H1 (cell line): Measurements from ENCODE around the gene PRSS21. TPM values are rescaled to one million over a fixed set of nuclear protein-coding genes. Genes with fewer than 3 reads are reported as not detected.

Source experiments
- CTCF ChIA-PET: fragments of 300-600 bp; sonication (Branson Sonifier 250); formaldehyde crosslinking; loops from one replicate; lab custom pipeline; 2021; ENCODE audit not compliant: partially characterized antibody; lab: Charles Lee
- POLR2A ChIA-PET: fragments of 300-600 bp; sonication (Branson Sonifier 250); formaldehyde crosslinking; loops from one replicate; lab custom pipeline; 2021; ENCODE audit warnings: inconsistent platforms; ENCODE audit not compliant: partially characterized antibody; lab: Charles Lee
- DNase-seq, 2 experiments: peaks; one replicate each; pipeline versions ENCODE4 v3.0.0 to v3.0.0-alpha.2; 2010 to 2022; ENCODE audit warnings: low spot score in 2 of 2, low read depth in 1 of 2, mixed read lengths in 1 of 2
- FAIRE-seq: peaks from 2 replicates; lab custom pipeline; 2011; peaks lifted over from hg19 to GRCh38; lab: Jason Lieb, UNC
- H2AFZ ChIP-seq: 2 replicates; pipeline ENCODE4 v1.8.1; 2012; ENCODE audit warnings: low read length, inconsistent platforms
- H2AK5ac ChIP-seq: 2 replicates; pipeline ENCODE4 v1.6.1; 2013; ENCODE audit warnings: low read depth, low read length
- H2BK120ac ChIP-seq: replicated peaks from 2 replicates; pipeline ENCODE3; 2013; ENCODE audit warnings: low read depth, low read length, inconsistent platforms
- H2BK12ac ChIP-seq: 2 replicates; pipeline ENCODE4 v1.6.1; 2013; ENCODE audit warnings: low read depth, low read length
- H2BK15ac ChIP-seq: 2 replicates; pipeline ENCODE4 v1.6.1; 2013; ENCODE audit warnings: low read length
- H2BK20ac ChIP-seq: 2 replicates; pipeline ENCODE4 v1.6.1; 2013; ENCODE audit warnings: low read length
- H2BK5ac ChIP-seq: 2 replicates; pipeline ENCODE4 v1.6.1; 2013; ENCODE audit warnings: low read depth, low read length
- H3K14ac ChIP-seq: 2 replicates; pipeline ENCODE4 v1.6.1; 2013; ENCODE audit warnings: inconsistent platforms; ENCODE audit not compliant: insufficient read length
- H3K18ac ChIP-seq: 2 replicates; pipeline ENCODE4 v1.6.1; 2013; ENCODE audit warnings: low read length; ENCODE audit errors: extremely low read depth
- H3K23ac ChIP-seq: 2 replicates; pipeline ENCODE4 v1.6.1; 2013; ENCODE audit warnings: inconsistent platforms; ENCODE audit not compliant: insufficient read length
- H3K23me2 ChIP-seq: 2 replicates; pipeline ENCODE4 v1.6.1; 2013; ENCODE audit warnings: low read depth, low read length
- H3K27ac ChIP-seq: 2 replicates; pipeline ENCODE4 v1.6.1; 2011; ENCODE audit warnings: low read depth, low read length, inconsistent platforms
- H3K27me3 ChIP-seq, 4 experiments: replicated peaks in 1 of 4; 1 replicate in 1 of 4; 2 replicates in 3 of 4; pipeline versions ENCODE4 v1.6.1 to v1.8.1; 2011 to 2013; ENCODE audit warnings: low read length in 3 of 4, mild to moderate bottlenecking in 3 of 4, inconsistent platforms in 2 of 4, mixed read lengths in 2 of 4, moderate library complexity in 1 of 4; ENCODE audit not compliant: control insufficient read depth in 3 of 4, insufficient read depth in 3 of 4; ENCODE audit errors: extremely low read depth in 1 of 4
- H3K36me3 ChIP-seq, 4 experiments: 2 replicates each; pipeline versions ENCODE4 v1.6.1 to v1.8.1; 2011 to 2013; ENCODE audit warnings: mild to moderate bottlenecking in 4 of 4, low read length in 3 of 4, moderate library complexity in 2 of 4, control low read depth in 1 of 4, inconsistent platforms in 1 of 4; ENCODE audit not compliant: insufficient read depth in 4 of 4, control insufficient read depth in 2 of 4
- H3K4ac ChIP-seq: replicated peaks from 2 replicates; pipeline ENCODE3; 2013; ENCODE audit warnings: low read length, low read depth, mixed read lengths, inconsistent platforms; ENCODE audit not compliant: insufficient read length
- H3K4me1 ChIP-seq, 4 experiments: replicated peaks in 1 of 4; 1 replicate in 1 of 4; 2 replicates in 3 of 4; pipeline versions ENCODE4 v1.6.1 to v1.8.1; 2011 to 2013; ENCODE audit warnings: low read length in 3 of 4, inconsistent platforms in 2 of 4, mixed read lengths in 1 of 4; ENCODE audit not compliant: insufficient read depth in 4 of 4, control insufficient read depth in 3 of 4
- H3K4me2 ChIP-seq, 2 experiments: 2 replicates each; pipeline versions ENCODE4 v1.6.1 to v1.8.1; 2011 to 2013; ENCODE audit warnings: low read depth in 2 of 2, low read length in 2 of 2, control low read depth in 1 of 2, inconsistent platforms in 1 of 2, mild to moderate bottlenecking in 1 of 2; ENCODE audit not compliant: insufficient read depth in 1 of 2
- H3K4me3 ChIP-seq, 4 experiments: fragments of 200-600, 300-600 bp in 1 of 4; sonication (generic), shearing (Covaris generic), sonication (Bioruptor Twin) in 1 of 4; 2 replicates each; pipeline versions ENCODE4 v1.5.1 to v1.8.1; 2011 to 2016; ENCODE audit warnings: low read length in 4 of 4, low read depth in 3 of 4, control low read depth in 2 of 4, inconsistent platforms in 2 of 4, mild to moderate bottlenecking in 2 of 4, mixed read lengths in 1 of 4, moderate library complexity in 1 of 4; ENCODE audit not compliant: insufficient read depth in 2 of 4; ENCODE audit errors: extremely low read depth in 1 of 4
- H3K56ac ChIP-seq: replicated peaks from 2 replicates; pipeline ENCODE3; 2013; ENCODE audit warnings: low read depth, mild to moderate bottlenecking, mixed read lengths, low read length, inconsistent platforms; ENCODE audit not compliant: insufficient read length
- H3K79me1 ChIP-seq: 2 replicates; pipeline ENCODE4 v1.6.1; 2013; ENCODE audit warnings: low read depth, low read length, control low read depth
- H3K79me2 ChIP-seq, 2 experiments: 2 replicates each; pipeline versions ENCODE4 v1.6.1 to v1.8.1; 2012 to 2013; ENCODE audit warnings: low read length in 2 of 2, mild to moderate bottlenecking in 2 of 2, inconsistent platforms in 1 of 2; ENCODE audit not compliant: insufficient read depth in 2 of 2, control insufficient read depth in 1 of 2
- H3K9ac ChIP-seq, 4 experiments: replicated peaks in 1 of 4; 1 replicate in 1 of 4; 2 replicates in 3 of 4; pipeline versions ENCODE4 v1.6.1 to v1.8.1; 2011 to 2013; ENCODE audit warnings: low read depth in 3 of 4, low read length in 3 of 4, control low read depth in 2 of 4, mild to moderate bottlenecking in 2 of 4, moderate library complexity in 2 of 4, inconsistent platforms in 1 of 4; ENCODE audit errors: extremely low read depth in 1 of 4
- H3K9me3 ChIP-seq, 2 experiments: 2 replicates each; pipeline versions ENCODE4 v1.6.1 to v1.8.1; 2012 to 2013; ENCODE audit warnings: mild to moderate bottlenecking in 2 of 2, moderate library complexity in 2 of 2, control low read depth in 1 of 2, inconsistent platforms in 1 of 2, low read depth in 1 of 2, low read length in 1 of 2, mixed read lengths in 1 of 2; ENCODE audit not compliant: insufficient read depth in 2 of 2
- H4K20me1 ChIP-seq, 2 experiments: replicated peaks in 1 of 2; 2 replicates each; pipeline versions ENCODE3 to v1.8.1; 2011 to 2013; ENCODE audit warnings: inconsistent platforms in 2 of 2, low read length in 2 of 2, mild to moderate bottlenecking in 1 of 2; ENCODE audit not compliant: insufficient read depth in 2 of 2, control insufficient read depth in 1 of 2
- H4K5ac ChIP-seq: 2 replicates; pipeline ENCODE4 v1.6.1; 2013; ENCODE audit warnings: low read length, low read depth, mixed read lengths, inconsistent platforms; ENCODE audit not compliant: insufficient read length
- H4K8ac ChIP-seq: 2 replicates; pipeline ENCODE4 v1.8.0; 2013; ENCODE audit warnings: mild to moderate bottlenecking, moderate library complexity, low read length, inconsistent platforms; ENCODE audit not compliant: insufficient read depth; ENCODE audit errors: extremely low read depth
- H4K91ac ChIP-seq: replicated peaks from 2 replicates; pipeline ENCODE3; 2013; ENCODE audit warnings: low read length, mixed read lengths, inconsistent platforms; ENCODE audit not compliant: insufficient read length
- BRCA1 ChIP-seq: IDR thresholded peaks from 2 replicates; pipeline ENCODE4 v1.6.1; 2012; ENCODE audit warnings: low read depth, low read length, improper control_type of control experiment
- CEBPB ChIP-seq: IDR thresholded peaks from 2 replicates; pipeline ENCODE4 v1.6.1; 2012; ENCODE audit warnings: low read depth, low read length
- CREB1 ChIP-seq: IDR thresholded peaks from 2 replicates; pipeline ENCODE4 v1.6.1; 2012; ENCODE audit warnings: inconsistent platforms
- JUND ChIP-seq: IDR thresholded peaks from 2 replicates; pipeline ENCODE4 v1.6.1; 2011; ENCODE audit warnings: mild to moderate bottlenecking, improper control_type of control experiment, low read length
- KDM4A ChIP-seq: IDR thresholded peaks from one replicate; pipeline ENCODE4 v1.7.1; 2012; ENCODE audit warnings: low read depth, mild to moderate bottlenecking, moderate library complexity, low read length, inconsistent platforms; ENCODE audit not compliant: severe bottlenecking
- PHF8 ChIP-seq: fragments of 200-600 bp; sonication (generic); conservative IDR thresholded peaks from 2 replicates; pipeline ENCODE4 v1.7.1; 2012; ENCODE audit warnings: low read depth, mild to moderate bottlenecking, inconsistent platforms, low read length, moderate library complexity
- POU5F1 ChIP-seq: IDR thresholded peaks from 2 replicates; pipeline ENCODE4 v1.6.1; 2011; ENCODE audit warnings: low read depth, mild to moderate bottlenecking, low read length, moderate library complexity
- RBBP5 ChIP-seq: IDR thresholded peaks from 2 replicates; pipeline ENCODE4 v1.7.1; 2012; ENCODE audit warnings: low read depth, mild to moderate bottlenecking, inconsistent platforms, low read length, moderate library complexity, borderline replicate concordance
- SRF ChIP-seq: IDR thresholded peaks from 2 replicates; pipeline ENCODE4 v1.6.1; 2011; ENCODE audit warnings: mild to moderate bottlenecking, low read depth, low read length, moderate library complexity
- TAF7 ChIP-seq: optimal IDR thresholded peaks from 2 replicates; pipeline ENCODE3; 2011; ENCODE audit warnings: low read depth, mild to moderate bottlenecking, inconsistent platforms, low read length, moderate library complexity, borderline replicate concordance
- TCF12 ChIP-seq: IDR thresholded peaks from 2 replicates; pipeline ENCODE4 v1.6.1; 2011; ENCODE audit warnings: low read depth, mild to moderate bottlenecking, low read length
- YY1 ChIP-seq: IDR thresholded peaks from 2 replicates; pipeline ENCODE4 v1.6.1; 2011; ENCODE audit warnings: low read depth, mild to moderate bottlenecking, low read length
- ZNF274 ChIP-seq: IDR thresholded peaks from 2 replicates; pipeline ENCODE4 v1.7.0; 2012; ENCODE audit warnings: low read length, borderline replicate concordance; ENCODE audit errors: extremely low read depth
- WGBS, 2 experiments: shearing (Covaris generic) in 1 of 2; methylation state at CpG; one replicate each; pipeline versions ENCODE4 v1.1.6 to v1.1.7; 2013 to 2015; ENCODE audit warnings: low lambda C conversion rate in 2 of 2, mixed read lengths in 2 of 2, inconsistent platforms in 1 of 2, low coverage in 1 of 2, missing lambda C conversion rate in 1 of 2; ENCODE audit not compliant: insufficient replicate concordance in 2 of 2, insufficient coverage in 1 of 2, insufficient read length in 1 of 2; ENCODE audit errors: extremely low coverage in 1 of 2, missing lambda C conversion rate in 1 of 2; 5-methylcytosine and 5-hydroxymethylcytosine counted together
- polyA plus RNA-seq, 7 experiments: library from polyadenylated mRNA; depleted of rRNA in 3 of 7; stranded (reverse) in 5 of 7; unstranded in 2 of 7; fragments of >200 nt in 5 of 7; fragments of 200-250 nt in 2 of 7; gene quantifications; 1 replicate in 5 of 7; 2 replicates in 1 of 7; 4 replicates in 1 of 7; pipeline versions ENCODE4 v1.2.1 to v1.2.3, GENCODE V29; 2011 to 2013; ENCODE audit warnings: missing spikeins in 2 of 7, mixed read lengths in 2 of 7
- total RNA-seq: library from RNA; stranded (reverse); fragmentation: NEBNext Ultra II Directional; extraction: Animal tissue kit (Norgen Biotek cat#: 25700); gene quantifications from 2 replicates; pipeline ENCODE4 v1.2.1, GENCODE V29; 2021
- TF ChIP-seq, protein P1 (sequence below): IDR thresholded peaks from 2 replicates; pipeline ENCODE4 v1.6.1; 2012; ENCODE audit warnings: inconsistent platforms
- TF ChIP-seq, protein P2 (sequence below): IDR thresholded peaks from 2 replicates; pipeline ENCODE4 v1.6.1; 2012; ENCODE audit warnings: inconsistent platforms

The PRSS21 gene
- total and polyA plus RNA-seq, 2 of the 8 experiments (the other 6 are each of a cell fraction or from before 2014, with no cell fraction given) = 0.76 to 1.0 TPM

DNA sequence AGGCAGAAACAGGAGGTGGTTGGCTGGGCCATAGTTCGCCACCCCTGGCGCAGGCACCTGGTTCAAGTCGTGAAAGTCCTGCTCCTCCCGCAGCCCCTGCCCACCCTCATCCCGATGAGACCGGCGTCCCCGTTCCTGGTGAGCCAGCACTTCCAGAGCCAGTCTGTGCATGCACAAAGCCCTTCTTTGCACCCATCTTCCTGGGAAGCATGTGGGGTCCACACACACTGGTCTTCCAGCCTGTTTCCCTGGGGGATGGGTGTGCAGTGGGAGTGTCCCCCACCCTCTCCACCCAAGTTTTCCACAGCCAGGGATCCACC, 11.4 kb downstream of the PRSS21 start:
- Histone ChIP-seq H3K4me1 (no peaks in the 10 kb centered on the region), H4K5ac (no peak overlapping the region), H4K8ac (no peak overlapping the region), H3K9ac (no peak overlapping the region), H3K79me2 (no peaks in the 10 kb centered on the region), H2BK15ac (no peak overlapping the region), H3K79me1 (no peaks in the 10 kb centered on the region), H3K18ac (no peak overlapping the region), H3K14ac (no peak overlapping the region), H3K9me3 (no peaks in the 10 kb centered on the region), H3K23ac (no peak overlapping the region), H3K4me2 (no peak overlapping the region), H2AFZ (no peak overlapping the region), H2BK120ac (no peak overlapping the region), H3K23me2 (no peaks in the 10 kb centered on the region), H2BK5ac (no peak overlapping the region), H4K20me1 (no peaks in the 10 kb centered on the region), H2AK5ac (no peak overlapping the region), H3K27me3 (no peaks in the 10 kb centered on the region), H2BK12ac (no peak overlapping the region), H3K4ac (no peak overlapping the region), H2BK20ac (no peak overlapping the region), H4K91ac (no peak overlapping the region), H3K4me3 (no peak overlapping the region), H3K36me3 (no peaks in the 10 kb centered on the region), H3K56ac (no peak overlapping the region), H3K27ac (no peak overlapping the region)
- POLR2A ChIA-PET = no interaction called here
- CTCF ChIA-PET = interaction anchor here (3.3 kb wide), 1 partner anchor 26 kb away, joined by 14 read pairs; no protein-coding TSS in a partner anchor
- no peak for DNase-seq
- WGBS, 2 experiments = 96% methylated on average over 8 of the region's 8 CpGs; no CpG with 5 or more reads in 1 of the 2 experiments
- TF ChIP-seq TCF12 (no peak), SRF (no peak), JUND (no peak), RBBP5 (no peak), PHF8 (no peak), BRCA1 (no peak), ZNF274 (no peak), CEBPB (no peak), KDM4A (no peak), POU5F1 (no peak), TAF7 (no peak), CREB1 (no peak), YY1 (no peak)
- TF ChIP-seq, protein P1, sequence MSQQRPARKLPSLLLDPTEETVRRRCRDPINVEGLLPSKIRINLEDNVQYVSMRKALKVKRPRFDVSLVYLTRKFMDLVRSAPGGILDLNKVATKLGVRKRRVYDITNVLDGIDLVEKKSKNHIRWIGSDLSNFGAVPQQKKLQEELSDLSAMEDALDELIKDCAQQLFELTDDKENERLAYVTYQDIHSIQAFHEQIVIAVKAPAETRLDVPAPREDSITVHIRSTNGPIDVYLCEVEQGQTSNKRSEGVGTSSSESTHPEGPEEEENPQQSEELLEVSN = no peak
- TF ChIP-seq, protein P2, sequence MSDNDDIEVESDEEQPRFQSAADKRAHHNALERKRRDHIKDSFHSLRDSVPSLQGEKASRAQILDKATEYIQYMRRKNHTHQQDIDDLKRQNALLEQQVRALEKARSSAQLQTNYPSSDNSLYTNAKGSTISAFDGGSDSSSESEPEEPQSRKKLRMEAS = no peak
- FAIRE-seq = no peak
